HG02938 (cell line): Measurements from ENCODE around the gene HDLBP.
"Not testable (repeated sequence)": the region's sequence is repeated elsewhere in the genome, so short reads cannot be mapped to it uniquely, and the experiment has no call there.

Experiments used
- ATAC-seq: cut with Tn5 transposase; IDR thresholded peaks from one replicate; pipeline ENCODE4 v1.9.1; 2021; ENCODE audit warnings: mild to moderate bottlenecking, moderate library complexity; ENCODE audit not compliant: unreplicated experiment

HDLBP gene

GRCh38 chr2:241279828-241280227 lies 35.6 kb downstream of the HDLBP start:
- ATAC-seq: no peak

GRCh38 chr2:241279413-241279812 lies 36.1 kb downstream of the HDLBP start:
- ATAC-seq: no peak

- ATAC-seq: not testable (repeated sequence)
Observed at GRCh38 chr2:241278306-241278705, 37.2 kb downstream of the HDLBP start.

GRCh38 chr2:241275910-241276309 lies 39.6 kb downstream of the HDLBP start:
- no peak for ATAC-seq

- no peak for ATAC-seq
Observed at GRCh38 chr2:241275504-241275903, 40.0 kb downstream of the HDLBP start.

- no peak for ATAC-seq
Observed at GRCh38 chr2:241274127-241274526, 41.3 kb downstream of the HDLBP start.

- ATAC-seq: no peak
Observed at GRCh38 chr2:241273210-241274020, 42.1 kb downstream of the HDLBP start.

- peak; percentile 30 for ATAC-seq
Observed at GRCh38 chr2:241272303-241273209, 42.9 kb downstream of the HDLBP start.

GRCh38 chr2:241271706-241272302 lies 43.7 kb downstream of the HDLBP start:
- ATAC-seq: peak; percentile 42

- no peak for ATAC-seq
Observed at GRCh38 chr2:241270531-241270930, 44.9 kb downstream of the HDLBP start.

GRCh38 chr2:241269707-241270520 lies 45.6 kb downstream of the HDLBP start:
- no peak for ATAC-seq

GRCh38 chr2:241268716-241269445 lies 46.6 kb downstream of the HDLBP start:
- ATAC-seq: no peak

- no peak for ATAC-seq
Observed at GRCh38 chr2:241268306-241268705, 47.2 kb downstream of the HDLBP start.

- no peak for ATAC-seq
Observed at GRCh38 chr2:241267249-241268067, 48.0 kb downstream of the HDLBP start.

- ATAC-seq: no peak
Observed at GRCh38 chr2:241265506-241265905, 50.0 kb downstream of the HDLBP start.

GRCh38 chr2:241263061-241263460 lies 52.4 kb downstream of the HDLBP start:
- ATAC-seq: no peak

GRCh38 chr2:241261628-241262027 lies 53.8 kb downstream of the HDLBP start:
- ATAC-seq: no peak

GRCh38 chr2:241260911-241261310 lies 54.6 kb downstream of the HDLBP start:
- ATAC-seq: no peak
